ENCODE data around the gene ERC2. TPM values are rescaled to one million over a fixed set of nuclear protein-coding genes. Genes with fewer than 3 reads are reported as not detected.

The ERC2 gene
- total and polyA plus RNA-seq, 7 donors = 0.52 to 5.7 (median 1.2) TPM; not detected in 2

DNA sequence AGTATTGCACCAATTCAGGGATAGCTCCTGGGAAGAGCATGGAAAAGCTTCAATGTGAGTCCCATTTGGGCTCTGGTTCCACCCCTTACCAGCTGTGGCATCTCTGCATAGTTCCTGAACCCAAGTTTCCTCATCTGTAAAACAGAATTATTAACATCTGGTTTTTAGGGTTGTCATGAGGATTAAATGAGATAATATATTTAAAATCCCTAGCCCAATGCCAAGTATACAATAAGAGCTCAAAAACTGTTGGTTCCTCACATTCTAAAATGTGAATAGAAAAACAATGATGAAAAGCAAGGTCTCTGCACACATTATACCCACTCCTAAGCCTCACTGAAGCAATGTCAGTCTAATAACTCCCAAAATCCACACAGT, 743.9 kb downstream of the ERC2 start:
- no peak overlapping the region for H3K27ac ChIP-seq
- H3K36me3 ChIP-seq = no peaks in the 10 kb centered on the region
- no peak for DNase-seq
- H3K27me3 ChIP-seq = no peaks in the 10 kb centered on the region
- intact Hi-C loops (cut with DNase I) = no loop called here
- TF ChIP-seq, protein P1, sequence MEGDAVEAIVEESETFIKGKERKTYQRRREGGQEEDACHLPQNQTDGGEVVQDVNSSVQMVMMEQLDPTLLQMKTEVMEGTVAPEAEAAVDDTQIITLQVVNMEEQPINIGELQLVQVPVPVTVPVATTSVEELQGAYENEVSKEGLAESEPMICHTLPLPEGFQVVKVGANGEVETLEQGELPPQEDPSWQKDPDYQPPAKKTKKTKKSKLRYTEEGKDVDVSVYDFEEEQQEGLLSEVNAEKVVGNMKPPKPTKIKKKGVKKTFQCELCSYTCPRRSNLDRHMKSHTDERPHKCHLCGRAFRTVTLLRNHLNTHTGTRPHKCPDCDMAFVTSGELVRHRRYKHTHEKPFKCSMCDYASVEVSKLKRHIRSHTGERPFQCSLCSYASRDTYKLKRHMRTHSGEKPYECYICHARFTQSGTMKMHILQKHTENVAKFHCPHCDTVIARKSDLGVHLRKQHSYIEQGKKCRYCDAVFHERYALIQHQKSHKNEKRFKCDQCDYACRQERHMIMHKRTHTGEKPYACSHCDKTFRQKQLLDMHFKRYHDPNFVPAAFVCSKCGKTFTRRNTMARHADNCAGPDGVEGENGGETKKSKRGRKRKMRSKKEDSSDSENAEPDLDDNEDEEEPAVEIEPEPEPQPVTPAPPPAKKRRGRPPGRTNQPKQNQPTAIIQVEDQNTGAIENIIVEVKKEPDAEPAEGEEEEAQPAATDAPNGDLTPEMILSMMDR (IDR thresholded peaks at IDR 0.05) = no peak
- TF ChIP-seq POLR2A (IDR thresholded peaks at IDR 0.05) = no peak
- no peak for TF ChIP-seq POLR2AphosphoS5 (IDR thresholded peaks at IDR 0.05)
- TF ChIP-seq EP300 (IDR thresholded peaks at IDR 0.05) = no peak
- H3K4me1 ChIP-seq = peaks cover 0 to 15% (median 6%) of the 10 kb centered on the region in 4 donors
- H3K9me3 ChIP-seq = no peaks in the 10 kb centered on the region
- H3K4me3 ChIP-seq = no peak overlapping the region

DNA sequence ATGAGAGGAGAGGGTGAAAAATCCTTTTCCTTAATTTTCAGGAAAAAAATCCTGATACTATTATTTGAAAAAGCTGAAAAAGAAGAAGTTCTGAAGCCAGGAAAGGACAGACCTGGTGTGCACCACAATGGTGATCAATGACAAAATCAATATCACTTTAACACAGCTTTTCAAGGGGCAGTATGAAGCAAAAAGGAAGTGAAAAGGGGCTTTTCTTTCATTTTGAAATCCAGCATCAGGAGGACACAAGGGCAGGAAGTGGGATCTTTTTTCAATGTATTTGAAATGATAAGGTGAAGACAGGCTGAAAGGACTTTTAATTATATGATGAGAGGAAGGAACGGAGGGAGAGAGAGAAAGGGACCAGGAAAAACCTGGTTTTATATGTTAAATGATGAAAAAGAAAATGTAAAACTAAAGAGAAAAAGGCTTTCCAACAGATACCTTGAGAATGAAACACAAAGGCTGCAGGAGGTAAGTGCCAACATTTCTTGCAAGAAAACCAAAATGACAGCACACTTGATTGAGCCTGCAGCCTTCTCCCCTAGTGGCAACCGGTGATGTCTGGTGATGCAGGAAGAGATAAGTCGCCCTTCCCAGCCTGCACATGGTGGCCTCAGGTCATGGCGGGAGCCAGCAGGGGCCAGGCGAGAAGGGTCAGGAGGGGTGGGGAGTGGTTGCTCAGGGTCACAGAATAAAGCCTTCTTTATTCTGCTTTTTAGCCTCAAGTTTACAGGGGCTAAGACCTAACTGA, 744.4 kb downstream of the ERC2 start:
- H3K4me1 ChIP-seq = peaks cover 0 to 15% (median 6%) of the 10 kb centered on the region in 4 donors
- 67 to 91% methylated on average over 5 of the region's 5 CpGs for WGBS, 2 donors
- DNase-seq = no peak
- intact Hi-C loops (cut with DNase I) = no loop called here
- H3K4me3 ChIP-seq = no peak overlapping the region
- no peak for TF ChIP-seq POLR2A (IDR thresholded peaks at IDR 0.05)
- TF ChIP-seq EP300 (IDR thresholded peaks at IDR 0.05) = no peak
- H3K27ac ChIP-seq = no peak overlapping the region
- no peaks in the 10 kb centered on the region for H3K9me3 ChIP-seq
- no peaks in the 10 kb centered on the region for H3K27me3 ChIP-seq
- no peaks in the 10 kb centered on the region for H3K36me3 ChIP-seq

DNA sequence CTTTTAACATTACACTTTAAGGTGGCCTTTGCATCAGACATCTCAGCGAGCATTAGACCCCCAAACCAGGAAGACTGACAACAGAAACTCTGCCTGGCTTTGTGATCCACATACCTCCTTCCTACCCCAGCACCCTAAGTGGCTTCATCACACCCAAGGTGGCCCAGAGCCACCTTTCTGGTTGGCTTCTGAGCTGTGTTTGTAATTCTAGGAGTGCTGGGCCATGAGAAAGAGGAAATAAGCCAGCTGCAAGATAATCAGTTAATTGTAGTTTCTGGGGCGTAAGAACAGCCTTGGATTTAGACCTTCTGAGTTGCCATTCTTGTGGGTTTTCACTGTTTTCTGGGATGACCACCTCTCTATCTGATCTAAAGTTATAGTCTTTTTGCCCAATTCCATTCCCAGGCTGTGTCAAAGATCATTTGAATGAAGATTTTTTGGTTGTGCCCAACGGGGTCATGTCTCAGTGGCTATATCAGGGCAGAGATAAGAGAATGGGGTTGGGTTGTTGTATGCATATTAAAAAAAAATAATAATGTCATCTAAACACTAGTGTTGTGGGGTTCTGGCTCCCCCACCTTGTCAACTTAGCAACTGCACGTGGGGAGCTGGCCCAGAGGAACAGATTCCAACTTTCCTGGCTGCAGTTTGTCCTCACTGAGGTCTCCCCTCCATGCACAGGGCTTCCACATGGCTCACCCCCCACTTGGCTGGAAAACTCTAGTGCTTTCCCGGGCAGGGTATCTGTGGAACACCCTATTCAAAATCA, 746.4 kb downstream of the ERC2 start:
- intact Hi-C loops (cut with DNase I) = loop anchor here (2.0 kb wide), 1 partner anchor 241 kb away; no protein-coding TSS in a partner anchor
- WGBS, 2 donors = 37 to 61% methylated on average over 5 of the region's 5 CpGs

DNA sequence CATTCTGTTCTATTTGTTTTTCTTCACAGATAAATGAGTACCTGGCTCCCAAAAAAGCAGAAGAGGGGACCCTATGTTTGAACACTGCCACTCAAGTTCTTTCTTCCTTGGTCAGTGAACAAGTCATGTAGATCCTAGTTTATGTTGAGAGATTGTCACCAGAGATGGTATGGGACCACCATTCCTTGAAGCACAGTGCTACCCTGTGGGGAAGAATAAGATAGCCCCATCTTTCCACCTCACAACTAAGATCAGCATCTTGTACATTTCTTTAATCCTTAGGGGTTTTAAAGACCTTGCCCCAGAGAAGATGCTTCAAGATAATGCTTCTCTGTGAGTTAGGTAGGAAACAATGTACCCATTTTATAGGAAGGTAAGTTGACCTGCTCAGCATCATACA, 747.7 kb downstream of the ERC2 start:
- H3K27me3 ChIP-seq = no peaks in the 10 kb centered on the region
- intact Hi-C loops (cut with DNase I) = loop anchor here (2.0 kb wide), 1 partner anchor 240 kb away; no protein-coding TSS in a partner anchor
- TF ChIP-seq POLR2AphosphoS5 (IDR thresholded peaks at IDR 0.05) (no peak), EP300 (IDR thresholded peaks at IDR 0.05) (no peak), POLR2A (IDR thresholded peaks at IDR 0.05) (no peak)
- TF ChIP-seq, protein P1 (IDR thresholded peaks at IDR 0.05) = no peak

More for the DNA sequence above, 746.4 kb downstream of the ERC2 start:
- H3K27me3 ChIP-seq = no peaks in the 10 kb centered on the region
- H3K9me3 ChIP-seq = no peaks in the 10 kb centered on the region
- no peak overlapping the region for H3K27ac ChIP-seq
- peaks cover 0 to 15% (median 6%) of the 10 kb centered on the region in 4 donors for H3K4me1 ChIP-seq
- DNase-seq = no peak
- TF ChIP-seq, protein P1 (IDR thresholded peaks at IDR 0.05) = peak in 3 of 4 experiments; percentile 22 to 54 (median 45)
- TF ChIP-seq EP300 (IDR thresholded peaks at IDR 0.05) (no peak), POLR2AphosphoS5 (IDR thresholded peaks at IDR 0.05) (no peak), POLR2A (IDR thresholded peaks at IDR 0.05) (no peak)
- no peak overlapping the region for H3K4me3 ChIP-seq
- H3K36me3 ChIP-seq = no peaks in the 10 kb centered on the region

DNA sequence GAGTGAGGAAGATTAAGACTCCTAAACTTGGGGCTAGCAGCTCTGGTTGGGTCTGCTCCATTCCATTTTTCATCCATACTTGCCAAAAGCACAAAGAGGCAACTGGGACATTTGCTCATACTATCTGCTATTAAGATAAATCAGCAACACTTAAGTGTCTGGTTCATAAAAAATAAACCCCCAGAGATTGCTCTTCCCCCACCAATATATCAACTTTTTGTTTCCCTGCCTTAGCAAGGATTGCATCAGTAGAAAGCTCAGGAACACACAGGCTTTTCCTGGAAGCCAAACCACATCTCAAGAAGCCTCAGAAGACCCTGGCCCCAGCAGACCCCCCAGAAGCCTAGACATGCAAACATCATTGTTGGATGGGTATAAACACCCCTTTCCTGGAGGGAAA, 748.8 kb downstream of the ERC2 start:
- H3K9me3 ChIP-seq = no peaks in the 10 kb centered on the region
- no peak overlapping the region for H3K27ac ChIP-seq
- no peak overlapping the region for H3K4me3 ChIP-seq
- no peaks in the 10 kb centered on the region for H3K36me3 ChIP-seq
- peaks cover 0 to 5% (median 1%) of the 10 kb centered on the region in 4 donors for H3K4me1 ChIP-seq
- DNase-seq = no peak
- intact Hi-C loops (cut with DNase I) = no loop called here
- no peak for TF ChIP-seq EP300 (IDR thresholded peaks at IDR 0.05)
- TF ChIP-seq, protein P1 (IDR thresholded peaks at IDR 0.05) = no peak
- no peak for TF ChIP-seq POLR2A (IDR thresholded peaks at IDR 0.05)
- peak in 1 of 4 donors; percentile 31 for TF ChIP-seq POLR2AphosphoS5 (IDR thresholded peaks at IDR 0.05)
- no peaks in the 10 kb centered on the region for H3K27me3 ChIP-seq

More for the DNA sequence above, 747.7 kb downstream of the ERC2 start:
- Histone ChIP-seq H3K4me3 (no peak overlapping the region), H3K4me1 (peaks cover 0 to 14% (median 6%) of the 10 kb centered on the region in 4 donors), H3K27ac (no peak overlapping the region), H3K9me3 (no peaks in the 10 kb centered on the region), H3K36me3 (no peaks in the 10 kb centered on the region)
- no peak for DNase-seq
